Smooth muscle cell (in vitro differentiated cells): ENCODE measurements around the gene COL23A1. TPM values are rescaled to one million over a fixed set of nuclear protein-coding genes. Genes with fewer than 3 reads are reported as not detected.

Experiments used
- DNase-seq: peaks from one replicate; lab custom pipeline; 2025; ENCODE audit not compliant: unreplicated experiment; lab: John Stamatoyannopoulos, UW
- H2AFZ ChIP-seq: fragments of 200-600 bp; sonication (generic); 2 replicates; pipeline ENCODE4 v1.6.0; 2016; ENCODE audit warnings: antibody characterized with exemption, low read depth, mild to moderate bottlenecking
- H3F3A ChIP-seq: fragments of 200-600 bp; sonication (generic); 2 replicates; pipeline ENCODE4 v1.6.0; 2017; ENCODE audit warnings: antibody characterized with exemption, low read depth
- H3K27ac ChIP-seq: fragments of 200-600 bp; sonication (generic); 2 replicates; pipeline ENCODE4 v1.5.1; 2016; ENCODE audit warnings: low read depth, mild to moderate bottlenecking
- H3K27me3 ChIP-seq: fragments of 200-600 bp; sonication (generic); 2 replicates; pipeline ENCODE4 v1.6.1; 2016; ENCODE audit warnings: low read depth, mild to moderate bottlenecking
- H3K36me3 ChIP-seq: fragments of 200-600 bp; sonication (generic); 2 replicates; pipeline ENCODE4 v1.5.1; 2016; ENCODE audit warnings: low read depth
- H3K4me1 ChIP-seq: fragments of 200-600 bp; sonication (generic); 2 replicates; pipeline ENCODE4 v1.5.1; 2016; ENCODE audit warnings: low read depth
- H3K4me2 ChIP-seq: fragments of 200-600 bp; sonication (generic); 2 replicates; pipeline ENCODE4 v1.6.0; 2016; ENCODE audit warnings: mild to moderate bottlenecking
- H3K4me3 ChIP-seq: fragments of 200-600 bp; sonication (generic); 2 replicates; pipeline ENCODE4 v1.5.1; 2016; ENCODE audit warnings: mild to moderate bottlenecking
- H3K79me2 ChIP-seq: fragments of 200-600 bp; sonication (generic); 2 replicates; pipeline ENCODE4 v1.6.0; 2016; ENCODE audit warnings: low read depth, mild to moderate bottlenecking
- H3K9ac ChIP-seq: fragments of 200-600 bp; sonication (generic); 2 replicates; pipeline ENCODE4 v1.6.0; 2016; ENCODE audit warnings: low read depth
- H3K9me3 ChIP-seq: fragments of 200-600 bp; sonication (generic); replicated peaks from 2 replicates; pipeline ENCODE4 v1.5.1; 2016; ENCODE audit warnings: low read depth
- H4K20me1 ChIP-seq: fragments of 200-600 bp; sonication (generic); 2 replicates; pipeline ENCODE4 v1.6.0; 2016; ENCODE audit warnings: low read depth
- WGBS: methylation state at CpG from one replicate; pipeline ENCODE4 v1.1.7; 2016; ENCODE audit warnings: low lambda C conversion rate; 5-methylcytosine and 5-hydroxymethylcytosine counted together
- polyA plus RNA-seq: library from polyadenylated mRNA; unstranded; fragments of >200 nt; fragmentation: Nextera tagmentation; extraction: Ambion mirVana; gene quantifications from 2 replicates; pipeline ENCODE4 v1.2.1, GENCODE V29; 2016
- total RNA-seq: library from RNA; depleted of rRNA; stranded (reverse); fragments of >200 nt; gene quantifications from 2 replicates; pipeline ENCODE4 v1.2.3, GENCODE V29; 2014
- TF ChIP-seq, protein P1 (sequence below): fragments of 200-600 bp; sonication (generic); IDR thresholded peaks from 2 replicates; pipeline ENCODE4 v1.5.1; 2017; ENCODE audit warnings: borderline replicate concordance, mild to moderate bottlenecking, antibody characterized with exemption; ENCODE audit not compliant: insufficient read depth, poor library complexity, severe bottlenecking

COL23A1 gene
- total and polyA plus RNA-seq, 2 experiments from 2014 or later, result 5.3 to 27.4 TPM

DNA sequence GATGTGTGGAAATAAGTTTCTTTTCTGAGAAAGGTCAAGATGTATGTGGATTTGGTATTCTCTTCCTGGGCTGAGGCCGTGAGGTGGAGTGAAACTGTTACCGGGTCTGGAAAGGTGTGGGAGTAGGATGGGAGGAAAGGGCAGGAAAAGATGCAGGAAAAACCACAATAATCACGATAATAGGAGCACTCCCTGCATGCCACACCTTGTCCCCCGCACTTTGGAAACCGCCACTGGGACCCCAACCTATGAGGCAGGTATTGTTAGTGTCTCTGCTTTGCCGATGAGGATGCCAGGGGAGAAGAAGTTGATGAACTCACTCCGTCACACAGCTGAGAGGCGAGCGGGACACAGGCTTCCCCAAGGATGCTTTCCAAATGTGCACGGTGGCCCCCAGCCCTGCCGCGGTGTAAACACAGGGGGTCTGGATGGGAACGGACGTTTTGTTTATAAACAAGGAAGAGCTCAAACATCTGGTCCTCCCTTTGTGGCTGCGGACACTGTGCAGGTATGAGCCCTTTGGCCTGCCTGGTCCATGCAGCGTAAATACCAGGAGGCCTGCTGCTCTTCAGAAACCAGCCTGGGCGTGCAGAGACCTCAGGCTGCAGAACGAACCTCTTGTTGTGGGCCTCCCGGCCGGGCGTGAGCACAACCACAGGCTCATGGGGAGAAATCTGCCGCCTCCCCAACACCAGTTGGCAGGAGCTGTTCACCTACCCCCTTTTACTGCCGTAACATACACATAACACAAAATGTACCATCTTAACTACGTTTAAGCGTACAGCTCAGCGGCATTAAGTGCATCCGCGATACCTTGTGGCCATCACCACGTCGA is 126.7 kb downstream of the COL23A1 start:
- Histone ChIP-seq H3K9ac (no peak overlapping the region), H2AFZ (no peak overlapping the region), H3K79me2 (no peaks in the 10 kb centered on the region), H3F3A (no peaks in the 10 kb centered on the region), H3K27me3 (no peaks in the 10 kb centered on the region), H3K9me3 (no peaks in the 10 kb centered on the region), H4K20me1 (no peaks in the 10 kb centered on the region), H3K27ac (no peak overlapping the region), H3K4me1 (peaks cover 6% of the 10 kb centered on the region), H3K36me3 (no peaks in the 10 kb centered on the region), H3K4me3 (no peak overlapping the region), H3K4me2 (no peak overlapping the region)
- no peak for DNase-seq
- WGBS, result 90% methylated on average over 30 of the region's 30 CpGs
- TF ChIP-seq, protein P1, sequence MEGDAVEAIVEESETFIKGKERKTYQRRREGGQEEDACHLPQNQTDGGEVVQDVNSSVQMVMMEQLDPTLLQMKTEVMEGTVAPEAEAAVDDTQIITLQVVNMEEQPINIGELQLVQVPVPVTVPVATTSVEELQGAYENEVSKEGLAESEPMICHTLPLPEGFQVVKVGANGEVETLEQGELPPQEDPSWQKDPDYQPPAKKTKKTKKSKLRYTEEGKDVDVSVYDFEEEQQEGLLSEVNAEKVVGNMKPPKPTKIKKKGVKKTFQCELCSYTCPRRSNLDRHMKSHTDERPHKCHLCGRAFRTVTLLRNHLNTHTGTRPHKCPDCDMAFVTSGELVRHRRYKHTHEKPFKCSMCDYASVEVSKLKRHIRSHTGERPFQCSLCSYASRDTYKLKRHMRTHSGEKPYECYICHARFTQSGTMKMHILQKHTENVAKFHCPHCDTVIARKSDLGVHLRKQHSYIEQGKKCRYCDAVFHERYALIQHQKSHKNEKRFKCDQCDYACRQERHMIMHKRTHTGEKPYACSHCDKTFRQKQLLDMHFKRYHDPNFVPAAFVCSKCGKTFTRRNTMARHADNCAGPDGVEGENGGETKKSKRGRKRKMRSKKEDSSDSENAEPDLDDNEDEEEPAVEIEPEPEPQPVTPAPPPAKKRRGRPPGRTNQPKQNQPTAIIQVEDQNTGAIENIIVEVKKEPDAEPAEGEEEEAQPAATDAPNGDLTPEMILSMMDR, result no peak

DNA sequence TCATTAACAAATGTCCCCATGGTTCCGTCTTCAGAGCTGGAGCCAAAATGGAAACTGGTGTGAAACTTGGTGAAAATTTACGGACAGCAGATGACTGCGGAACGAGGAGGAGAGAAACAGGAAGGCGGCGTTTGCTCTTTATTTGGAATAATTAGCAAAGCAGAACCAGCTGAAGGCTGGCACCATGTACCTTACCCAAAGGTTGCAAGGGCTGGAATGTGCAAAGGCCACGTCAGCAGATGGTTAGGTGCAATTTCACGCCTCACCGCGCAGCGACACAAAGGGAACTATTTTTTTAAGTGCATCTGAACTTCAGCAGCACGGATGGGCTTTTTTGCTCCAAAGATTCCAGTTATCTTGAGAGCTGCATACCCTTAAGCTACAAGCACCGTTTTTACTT is 127.4 kb downstream of the COL23A1 start:
- DNase-seq, result no peak

DNA sequence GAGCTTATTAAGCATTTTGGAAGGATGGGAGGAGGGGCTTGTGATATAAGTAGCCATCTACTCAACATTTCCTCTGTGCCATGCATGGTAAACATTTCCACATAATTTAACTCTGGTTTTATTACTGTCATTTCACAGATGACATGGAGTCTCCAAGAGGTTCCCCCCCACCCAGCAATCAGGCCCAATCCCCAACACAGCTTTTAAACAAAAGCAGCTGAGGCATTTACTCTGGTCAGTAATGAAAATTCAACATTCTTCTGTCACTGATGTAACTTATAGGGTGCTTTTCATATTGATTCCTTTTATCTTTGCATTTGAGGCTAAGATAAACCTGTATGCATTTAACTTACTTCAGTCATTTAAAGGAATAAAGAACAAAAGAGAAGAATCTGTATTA is 128.1 kb downstream of the COL23A1 start:
- DNase-seq, result no peak
- TF ChIP-seq, protein P1, result no peak
- Histone ChIP-seq H3F3A (no peaks in the 10 kb centered on the region), H3K4me3 (no peak overlapping the region), H3K79me2 (no peaks in the 10 kb centered on the region), H3K9me3 (no peaks in the 10 kb centered on the region), H2AFZ (no peak overlapping the region), H3K4me1 (no peaks in the 10 kb centered on the region), H3K4me2 (no peak overlapping the region), H3K27ac (no peak overlapping the region), H3K36me3 (no peaks in the 10 kb centered on the region), H3K9ac (no peak overlapping the region), H3K27me3 (no peaks in the 10 kb centered on the region), H4K20me1 (no peaks in the 10 kb centered on the region)

More for the DNA sequence above, 127.4 kb downstream of the COL23A1 start:
- no peak overlapping the region for H3K4me2 ChIP-seq
- no peaks in the 10 kb centered on the region for H3F3A ChIP-seq
- no peak overlapping the region for H2AFZ ChIP-seq
- H3K27ac ChIP-seq, result no peak overlapping the region
- H4K20me1 ChIP-seq, result no peaks in the 10 kb centered on the region
- H3K79me2 ChIP-seq, result no peaks in the 10 kb centered on the region
- H3K9ac ChIP-seq, result no peak overlapping the region
- no peaks in the 10 kb centered on the region for H3K9me3 ChIP-seq
- H3K4me1 ChIP-seq, result peaks cover 3% of the 10 kb centered on the region
- no peaks in the 10 kb centered on the region for H3K36me3 ChIP-seq
- TF ChIP-seq, protein P1, result no peak
- no peaks in the 10 kb centered on the region for H3K27me3 ChIP-seq
- WGBS, result 93% methylated on average over 13 of the region's 13 CpGs
- no peak overlapping the region for H3K4me3 ChIP-seq
